ENCODE data around the gene PARP11. TPM values are rescaled to one million over a fixed set of nuclear protein-coding genes. Genes with fewer than 3 reads are reported as not detected.
"Not testable (repeated sequence)": the region's sequence is repeated elsewhere in the genome, so short reads cannot be mapped to it uniquely, and the experiment has no call there.

The PARP11 gene
- total RNA-seq, 4 donors from 2014 or later = 4.5 to 6.2 (median 5.0) TPM

- WGBS, 2 donors (ENCODE audit: low coverage in 1 of 2) = 91% methylated on average over 5 to 6 of the region's 6 CpGs
- in situ Hi-C loops (cut with MboI; ENCODE audit: low pct_ligation_motif_present in 1 of 4, low pct_unique_long_range_greater_than_20kb in 1 of 4, low sequenced_read_pairs in 3 of 4) = no loop called here
Observed at GRCh38 chr12:3863756-3864155, 9.4 kb downstream of the PARP11 start.

DNA sequence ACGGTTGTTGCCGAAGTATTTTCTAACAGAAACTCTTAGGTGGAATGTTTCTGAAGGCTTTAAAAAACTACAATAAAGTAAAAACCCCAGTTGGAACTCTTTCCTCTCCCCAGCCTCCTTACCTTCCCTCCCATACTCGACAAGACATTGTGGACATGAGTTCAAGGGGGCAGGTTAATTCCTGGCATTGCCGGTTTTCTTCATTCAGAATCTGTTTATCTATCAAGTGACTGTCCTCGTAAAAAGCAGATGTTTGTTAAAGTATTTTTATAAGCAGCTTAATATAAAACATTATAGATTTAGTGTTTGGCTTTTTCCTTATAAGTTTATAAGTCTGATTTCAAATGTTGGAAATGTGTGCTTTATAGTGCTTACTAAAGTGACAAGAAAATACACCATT is 30.7 kb downstream of the PARP11 start:
- Histone ChIP-seq H3K36me3 (peaks cover 0 to 3% (median 0%) of the 10 kb centered on the region in 4 donors), H3K9me3 (no peaks in the 10 kb centered on the region), H3K27ac (no peak overlapping the region), H3K4me1 (peaks cover 0 to 5% (median 0%) of the 10 kb centered on the region in 4 donors), H3K4me3 (no peak overlapping the region), H3K27me3 (no peaks in the 10 kb centered on the region)
- no peak for DNase-seq
- TF ChIP-seq POLR2A (IDR thresholded peaks at IDR 0.05) (no peak), EP300 (IDR thresholded peaks at IDR 0.05; ENCODE audit: low read depth) (no peak), POLR2AphosphoS5 (IDR thresholded peaks at IDR 0.05) (no peak)
- TF ChIP-seq, protein P1, sequence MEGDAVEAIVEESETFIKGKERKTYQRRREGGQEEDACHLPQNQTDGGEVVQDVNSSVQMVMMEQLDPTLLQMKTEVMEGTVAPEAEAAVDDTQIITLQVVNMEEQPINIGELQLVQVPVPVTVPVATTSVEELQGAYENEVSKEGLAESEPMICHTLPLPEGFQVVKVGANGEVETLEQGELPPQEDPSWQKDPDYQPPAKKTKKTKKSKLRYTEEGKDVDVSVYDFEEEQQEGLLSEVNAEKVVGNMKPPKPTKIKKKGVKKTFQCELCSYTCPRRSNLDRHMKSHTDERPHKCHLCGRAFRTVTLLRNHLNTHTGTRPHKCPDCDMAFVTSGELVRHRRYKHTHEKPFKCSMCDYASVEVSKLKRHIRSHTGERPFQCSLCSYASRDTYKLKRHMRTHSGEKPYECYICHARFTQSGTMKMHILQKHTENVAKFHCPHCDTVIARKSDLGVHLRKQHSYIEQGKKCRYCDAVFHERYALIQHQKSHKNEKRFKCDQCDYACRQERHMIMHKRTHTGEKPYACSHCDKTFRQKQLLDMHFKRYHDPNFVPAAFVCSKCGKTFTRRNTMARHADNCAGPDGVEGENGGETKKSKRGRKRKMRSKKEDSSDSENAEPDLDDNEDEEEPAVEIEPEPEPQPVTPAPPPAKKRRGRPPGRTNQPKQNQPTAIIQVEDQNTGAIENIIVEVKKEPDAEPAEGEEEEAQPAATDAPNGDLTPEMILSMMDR (IDR thresholded peaks at IDR 0.05) = no peak
- in situ Hi-C loops (cut with MboI; ENCODE audit: low pct_ligation_motif_present in 1 of 4, low pct_unique_long_range_greater_than_20kb in 1 of 4, low sequenced_read_pairs in 3 of 4) (no loop called here), intact Hi-C loops (cut with DNase I; ENCODE audit: low total_unique reads) (no loop called here)
- 80 to 86% methylated on average over 5 of the region's 5 CpGs for WGBS, 2 donors (ENCODE audit: low coverage in 1 of 2)

More at GRCh38 chr12:3863756-3864155, 9.4 kb downstream of the PARP11 start:
- H3K27me3 ChIP-seq = no peaks in the 10 kb centered on the region
- no peak overlapping the region for H3K4me3 ChIP-seq
- H3K9me3 ChIP-seq = peaks cover 0 to 8% of the 10 kb centered on the region in 2 donors
- H3K27ac ChIP-seq = no peak overlapping the region
- TF ChIP-seq, protein P1 (IDR thresholded peaks at IDR 0.05) = no peak
- TF ChIP-seq POLR2AphosphoS5 (IDR thresholded peaks at IDR 0.05) (no peak), POLR2A (IDR thresholded peaks at IDR 0.05) (no peak), EP300 (IDR thresholded peaks at IDR 0.05; ENCODE audit: low read depth) (no peak)
- intact Hi-C loops (cut with DNase I; ENCODE audit: low total_unique reads) = no loop called here
- no peak for DNase-seq
- no peaks in the 10 kb centered on the region for H3K4me1 ChIP-seq
- H3K36me3 ChIP-seq = peaks cover 0 to 3% (median under 1%) of the 10 kb centered on the region in 4 donors

GRCh38 chr12:3841783-3842182 is 31.4 kb downstream of the PARP11 start:
- peaks cover 0 to 5% (median 0%) of the 10 kb centered on the region in 4 donors for H3K4me1 ChIP-seq
- no peaks in the 10 kb centered on the region for H3K36me3 ChIP-seq
- H3K27me3 ChIP-seq = no peaks in the 10 kb centered on the region
- TF ChIP-seq EP300 (IDR thresholded peaks at IDR 0.05; ENCODE audit: low read depth) (no peak), POLR2A (IDR thresholded peaks at IDR 0.05) (no peak), POLR2AphosphoS5 (IDR thresholded peaks at IDR 0.05) (no peak)
- TF ChIP-seq, protein P1 (IDR thresholded peaks at IDR 0.05) = no peak
- in situ Hi-C loops (cut with MboI; ENCODE audit: low pct_ligation_motif_present in 1 of 4, low pct_unique_long_range_greater_than_20kb in 1 of 4, low sequenced_read_pairs in 3 of 4) (no loop called here), intact Hi-C loops (cut with DNase I; ENCODE audit: low total_unique reads) (no loop called here)
- H3K9me3 ChIP-seq = no peaks in the 10 kb centered on the region
- no peak overlapping the region for H3K27ac ChIP-seq
- 93% methylated on average over 3 of the region's 3 CpGs; no CpG with 5 or more reads in 1 of the 2 donors for WGBS, 2 donors (ENCODE audit: low coverage in 1 of 2)
- DNase-seq = no peak
- no peak overlapping the region for H3K4me3 ChIP-seq

- H3K4me3 ChIP-seq; DNase-seq; H3K27ac ChIP-seq; in situ Hi-C loops (cut with MboI; ENCODE audit: low pct_ligation_motif_present in 1 of 4, low pct_unique_long_range_greater_than_20kb in 1 of 4, low sequenced_read_pairs in 3 of 4); H3K27me3 ChIP-seq; H3K4me1 ChIP-seq; H3K9me3 ChIP-seq; H3K36me3 ChIP-seq; intact Hi-C loops (cut with DNase I; ENCODE audit: low total_unique reads): not testable (repeated sequence)
- WGBS, 2 donors (ENCODE audit: low coverage in 1 of 2) = 59% methylated on average over 2 of the region's 2 CpGs; no CpG with 5 or more reads in 1 of the 2 donors
Observed at GRCh38 chr12:3840833-3841232, 32.4 kb downstream of the PARP11 start.

DNA sequence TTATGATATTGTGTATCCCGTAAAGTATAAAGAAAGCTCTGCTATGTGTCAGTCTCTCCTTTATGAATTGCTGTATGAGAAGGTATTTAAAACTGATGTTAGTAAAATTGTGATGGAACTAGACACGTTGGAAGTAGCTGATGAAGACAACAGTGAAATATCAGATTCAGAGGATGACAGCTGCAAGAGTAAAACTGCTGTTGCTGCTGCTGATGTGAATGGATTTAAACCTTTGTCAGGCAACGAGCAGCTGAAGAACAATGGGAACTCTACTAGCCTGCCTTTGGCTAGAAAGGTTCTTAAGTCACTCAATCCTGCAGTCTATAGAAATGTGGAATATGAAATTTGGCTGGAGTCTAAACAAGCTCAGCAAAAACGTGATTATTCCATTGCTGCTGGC is 33.5 kb downstream of the PARP11 start:
- WGBS, 2 donors (ENCODE audit: low coverage in 1 of 2) = 85 to 96% methylated on average over 4 of the region's 4 CpGs
- H3K4me1 ChIP-seq; in situ Hi-C loops (cut with MboI; ENCODE audit: low pct_ligation_motif_present in 1 of 4, low pct_unique_long_range_greater_than_20kb in 1 of 4, low sequenced_read_pairs in 3 of 4); H3K27me3 ChIP-seq; H3K27ac ChIP-seq; H3K4me3 ChIP-seq; intact Hi-C loops (cut with DNase I; ENCODE audit: low total_unique reads); DNase-seq; H3K36me3 ChIP-seq; H3K9me3 ChIP-seq: not testable (repeated sequence)

- H3K9me3 ChIP-seq; H3K36me3 ChIP-seq; in situ Hi-C loops (cut with MboI; ENCODE audit: low pct_ligation_motif_present in 1 of 4, low pct_unique_long_range_greater_than_20kb in 1 of 4, low sequenced_read_pairs in 3 of 4); intact Hi-C loops (cut with DNase I; ENCODE audit: low total_unique reads); H3K27ac ChIP-seq; H3K4me1 ChIP-seq; H3K27me3 ChIP-seq; DNase-seq: not testable (repeated sequence)
- H3K4me3 ChIP-seq = peak overlapping the region in 1 of 4 donors; percentile 26
- WGBS, 2 donors (ENCODE audit: low coverage in 1 of 2) = 84 to 87% methylated on average over 3 to 98 of the region's 98 CpGs
Observed at GRCh38 chr12:3838701-3839548, 34.3 kb downstream of the PARP11 start.
